NCI-H1048 (cell line): ENCODE data around the gene AP1M2.
A peak's percentile ranks its signal among the peaks of the same experiment; 100 is the strongest.
"Not testable (repeated sequence)": the region's sequence is repeated elsewhere in the genome, so short reads cannot be mapped to it uniquely, and the experiment has no call there.

Experiments used
- DNase-seq: peaks from one replicate; lab custom pipeline; 2025; lab: John Stamatoyannopoulos, UW

The AP1M2 gene

DNA sequence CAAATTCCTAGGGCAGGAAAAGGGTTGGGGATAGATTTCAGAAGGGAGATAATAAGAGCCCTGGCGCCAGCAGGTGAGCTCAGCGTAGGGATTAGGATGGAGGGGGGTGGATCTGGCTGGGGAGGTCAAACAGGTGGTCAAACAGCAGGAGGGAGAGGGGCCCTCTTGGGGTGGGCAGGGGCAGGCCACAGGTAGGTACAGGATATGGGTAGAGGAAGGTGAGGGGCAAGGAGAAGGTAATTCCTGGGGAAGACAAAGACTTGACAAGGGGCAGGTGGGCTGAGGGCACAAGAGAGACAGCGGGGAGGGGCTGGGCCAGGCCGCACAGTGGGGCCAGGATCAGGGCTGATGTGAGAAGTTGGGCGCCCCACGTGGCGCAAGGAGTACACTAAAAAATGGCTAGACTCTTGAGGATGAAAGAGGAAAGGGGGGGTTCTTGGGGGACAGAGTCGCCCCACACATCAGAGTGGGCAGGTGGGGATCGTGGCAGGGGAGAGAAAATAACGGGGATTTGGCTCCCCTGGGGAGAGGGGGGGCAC, 22.0 kb downstream of the AP1M2 start:
- DNase-seq: no peak

DNA sequence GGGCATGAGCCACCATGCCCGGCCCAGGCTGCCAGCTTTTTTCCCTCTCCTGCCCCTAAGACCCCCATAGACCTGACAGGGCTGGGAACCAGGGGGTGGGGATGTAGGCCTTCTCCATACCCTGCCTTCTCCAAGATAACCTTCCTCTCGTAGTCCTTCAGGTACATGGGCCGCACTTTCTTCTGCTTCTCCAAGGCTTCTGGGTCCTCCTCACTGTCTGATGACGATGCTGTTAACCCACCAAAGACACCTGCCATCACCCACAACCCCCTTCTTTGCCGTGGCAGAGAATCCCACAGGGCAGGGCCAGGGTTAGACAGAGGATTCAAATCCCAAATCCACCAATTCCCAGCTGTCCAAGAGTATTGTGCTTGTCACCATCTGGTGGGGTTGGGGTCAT, 24.5 kb downstream of the AP1M2 start:
- no peak for DNase-seq

DNA sequence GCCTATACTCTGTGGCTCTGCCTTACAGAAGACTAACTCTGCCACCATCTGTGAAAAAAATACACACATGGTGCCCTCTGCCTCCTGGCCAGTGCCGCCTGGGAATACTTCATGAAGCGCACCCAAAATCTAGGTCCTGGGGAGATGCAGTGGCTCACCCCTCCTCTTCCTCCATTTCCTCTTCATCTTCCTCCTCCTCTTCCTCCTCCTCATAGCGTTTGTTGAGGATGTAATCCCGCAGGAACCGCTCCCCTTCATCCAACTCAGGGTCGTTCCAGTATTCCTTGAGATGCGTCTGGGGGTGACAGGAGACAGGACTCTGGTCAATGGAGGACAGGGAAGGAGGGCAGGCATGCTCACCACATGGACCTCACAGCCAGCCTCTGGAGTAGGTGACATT, 27.0 kb downstream of the AP1M2 start:
- no peak for DNase-seq

DNA sequence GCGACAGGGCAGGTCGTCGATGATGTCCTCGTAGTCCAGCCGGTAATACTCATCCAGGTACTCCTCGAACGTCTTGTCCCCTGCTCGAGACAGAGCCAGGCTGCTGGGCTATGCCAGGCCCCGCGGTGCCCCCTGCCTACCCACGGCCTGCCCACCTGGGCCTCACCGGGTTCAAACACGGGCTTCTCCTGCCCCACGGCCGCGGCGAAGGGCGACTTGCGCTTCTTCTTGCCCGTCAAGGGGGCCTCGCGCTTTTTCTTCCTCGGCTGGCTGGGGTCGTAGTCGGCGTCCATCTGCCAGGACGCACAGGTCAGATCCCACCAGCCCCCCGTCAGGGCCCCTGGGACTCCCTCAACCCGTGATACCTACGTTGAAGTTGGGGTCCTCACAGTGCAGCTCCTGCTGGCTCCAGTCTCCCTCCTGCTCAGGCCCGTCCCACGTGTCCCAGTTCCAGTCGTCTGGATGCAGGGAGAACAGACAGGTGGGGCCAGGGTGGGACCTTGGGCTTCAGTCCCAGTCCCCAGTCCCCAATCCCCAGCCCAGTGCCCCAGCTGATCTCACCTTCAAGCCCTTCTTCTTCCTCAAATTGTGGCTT, 29.4 kb downstream of the AP1M2 start:
- DNase-seq: no peak

DNA sequence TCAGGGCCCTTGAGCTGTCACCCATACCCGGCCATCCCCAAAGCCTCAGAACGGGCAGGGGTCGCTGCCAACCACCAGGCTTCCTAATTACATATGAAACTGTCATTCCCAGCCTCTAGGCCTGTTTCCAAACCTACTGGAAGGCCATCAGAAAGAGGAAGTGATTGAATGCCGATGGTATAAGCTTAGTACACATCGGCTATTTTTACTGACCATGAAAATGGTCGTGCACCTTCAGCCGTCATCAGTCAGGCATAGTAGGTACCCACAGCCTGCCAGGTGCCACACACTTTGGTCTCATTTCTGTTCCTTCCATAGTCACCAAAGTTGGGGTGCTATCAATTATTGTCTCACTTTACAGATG, 31.5 kb downstream of the AP1M2 start:
- DNase-seq: no peak

DNA sequence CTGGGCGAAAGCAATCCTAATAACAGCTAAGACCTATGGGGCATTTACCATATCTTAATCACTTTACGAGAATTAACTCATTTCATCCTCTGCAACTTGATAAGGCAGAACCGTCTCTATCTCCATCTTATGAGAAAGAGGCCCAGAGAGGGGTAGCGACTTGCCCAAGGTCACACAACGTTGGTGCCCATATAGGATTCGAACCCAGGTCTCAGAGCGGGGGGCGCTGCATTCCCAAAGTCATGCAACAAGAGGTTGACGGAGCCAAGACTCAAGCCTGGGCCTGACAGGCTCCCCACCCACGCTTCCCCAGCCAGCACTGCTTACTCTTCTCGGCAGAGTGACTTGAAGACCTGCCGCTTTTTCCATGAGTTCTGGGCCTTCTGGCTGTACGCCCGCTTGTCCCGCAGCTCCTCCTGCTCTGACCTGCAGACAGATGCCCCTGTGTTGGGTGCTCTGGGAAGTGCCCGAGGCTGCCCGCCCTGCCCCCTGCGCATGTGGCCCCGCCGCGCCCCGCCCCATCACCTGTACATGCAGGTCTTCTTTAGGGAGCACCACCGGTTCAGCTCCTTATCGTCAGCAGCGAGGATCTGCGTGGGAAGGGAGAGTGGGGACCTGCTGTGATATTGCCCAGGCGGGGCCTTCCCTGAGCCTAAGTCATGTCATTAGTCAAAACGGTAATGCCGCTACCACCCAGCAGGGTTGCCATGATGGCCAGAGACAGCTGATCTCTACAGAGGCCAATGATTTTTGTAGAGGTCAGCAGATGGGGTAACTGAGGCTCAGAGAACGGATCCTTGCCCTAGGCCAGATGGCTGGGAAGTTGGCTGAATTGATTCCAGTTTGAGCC, 32.1 kb downstream of the AP1M2 start:
- DNase-seq: no peak

DNA sequence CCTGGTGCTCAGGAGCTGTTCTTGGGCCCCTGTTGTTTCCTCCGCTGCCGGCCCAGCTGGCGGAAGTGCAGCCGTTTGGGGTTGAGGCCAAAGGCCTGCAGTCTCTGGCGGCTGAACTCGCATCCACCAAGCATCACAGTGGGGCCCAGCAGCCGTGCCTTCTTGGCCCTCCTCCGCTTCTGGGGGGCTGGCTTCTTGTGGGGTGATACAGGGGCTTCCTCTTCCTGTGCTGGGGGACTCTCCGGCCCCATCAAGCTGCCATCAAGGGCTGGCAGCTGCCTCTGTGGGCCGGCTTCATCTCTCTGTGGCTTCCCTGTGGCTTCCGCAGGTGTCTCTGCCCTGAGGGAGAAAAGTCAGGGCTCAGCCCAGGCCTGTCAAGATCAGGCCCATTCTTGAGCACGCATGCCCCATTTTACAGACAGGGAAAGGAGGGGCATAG, 33.1 kb downstream of the AP1M2 start:
- no peak for DNase-seq

DNA sequence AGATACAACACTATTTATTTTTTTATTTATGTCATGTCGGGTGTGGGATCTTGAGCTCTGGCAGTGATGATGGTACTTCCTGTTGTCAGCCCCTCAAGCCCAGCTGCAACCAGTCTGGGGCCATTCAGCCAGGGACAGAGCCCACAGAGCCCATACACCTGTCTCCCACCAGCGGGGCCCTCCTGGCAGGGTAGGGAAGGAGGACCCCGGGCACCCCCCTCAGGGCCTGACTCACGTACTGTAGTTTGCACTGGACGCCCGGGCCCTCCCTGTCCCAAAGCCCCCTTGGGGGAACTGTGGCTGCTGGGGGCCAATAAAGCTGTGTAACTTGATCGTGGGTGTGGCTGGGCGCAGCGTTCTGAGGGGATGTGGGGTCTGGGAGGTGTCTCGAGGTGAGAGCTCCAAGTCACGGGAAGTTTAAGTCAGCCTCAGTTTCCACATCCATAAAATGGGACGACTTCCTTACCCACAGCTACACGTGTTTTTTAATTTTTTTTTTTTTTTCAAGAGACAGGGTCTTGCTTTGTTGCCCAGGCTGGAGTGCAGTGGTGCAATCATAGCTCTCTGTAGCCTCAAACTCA, 33.9 kb downstream of the AP1M2 start:
- DNase-seq: no peak

DNA sequence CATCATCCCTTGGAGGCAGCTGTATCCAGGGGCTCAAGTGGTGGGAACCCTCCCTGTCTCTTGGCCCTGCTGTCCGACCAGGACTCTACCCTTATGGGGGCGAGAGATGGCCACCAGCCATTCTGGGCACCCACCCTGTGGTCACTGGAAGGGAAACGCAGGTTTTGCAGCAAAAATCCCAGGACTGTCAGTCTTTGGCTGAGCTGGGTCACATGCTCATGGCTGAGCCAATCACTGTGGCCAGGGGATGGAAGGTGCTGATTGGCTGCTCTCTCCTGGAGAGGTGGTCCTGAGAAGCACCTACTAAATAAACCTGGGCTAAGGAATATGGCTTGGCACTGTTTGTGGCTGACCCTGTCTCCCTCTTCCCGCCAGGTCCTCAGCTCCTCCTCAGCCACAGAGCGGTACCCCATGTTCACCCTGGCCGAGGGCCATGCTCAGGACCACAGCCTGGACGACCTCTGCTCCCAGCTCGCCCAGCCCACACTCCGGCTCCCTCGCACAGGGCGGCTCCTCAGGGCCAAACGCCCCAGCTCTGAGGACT, 34.5 kb downstream of the AP1M2 start:
- no peak for DNase-seq

DNA sequence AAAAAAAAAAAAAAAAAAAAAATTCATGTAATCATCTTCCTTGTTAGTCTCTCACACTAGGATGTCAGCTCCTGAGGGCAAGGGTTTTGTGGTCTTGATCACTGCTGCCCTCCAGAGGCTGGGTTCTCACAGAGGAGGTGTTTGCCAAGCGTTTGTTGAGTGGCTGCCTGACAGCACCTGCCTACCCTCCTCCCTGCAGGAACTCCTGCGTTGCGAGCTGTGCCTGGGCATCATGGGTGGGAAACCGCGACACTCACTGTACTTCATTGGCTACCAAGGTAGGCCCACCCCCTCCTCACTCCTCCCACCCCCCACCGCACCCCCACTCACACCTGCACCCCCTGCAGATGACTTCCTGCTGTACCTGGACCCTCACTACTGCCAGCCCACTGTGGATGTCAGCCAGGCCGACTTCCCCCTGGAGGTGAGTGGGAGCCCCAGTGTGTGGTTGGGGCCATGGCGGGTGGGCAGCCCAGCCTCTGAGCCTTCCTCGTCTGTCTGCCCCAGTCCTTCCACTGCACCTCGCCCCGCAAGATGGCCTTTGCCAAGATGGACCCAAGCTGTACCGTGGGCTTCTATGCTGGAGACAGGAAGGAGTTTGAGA, 35.3 kb downstream of the AP1M2 start:
- DNase-seq: no peak

DNA sequence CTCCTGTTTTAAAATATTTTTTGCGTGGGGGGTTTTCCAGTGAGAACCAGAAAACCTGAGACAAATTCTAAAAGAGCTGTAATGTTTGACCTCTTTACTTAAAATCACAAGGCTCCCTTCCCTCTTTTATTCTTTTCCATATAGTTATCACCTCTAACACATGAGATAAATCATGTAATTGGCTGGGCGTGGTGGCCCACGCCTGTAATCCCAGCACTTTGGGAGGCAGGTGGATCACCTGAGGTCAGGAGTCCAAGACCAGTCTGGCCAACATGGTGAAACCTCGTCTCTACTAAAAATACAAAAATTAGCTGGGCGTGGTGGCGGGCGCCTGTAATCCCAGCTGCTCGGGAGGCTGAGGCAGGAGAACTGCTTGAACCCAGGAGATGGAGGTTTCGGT, 36.1 kb downstream of the AP1M2 start:
- DNase-seq: not testable (repeated sequence)

DNA sequence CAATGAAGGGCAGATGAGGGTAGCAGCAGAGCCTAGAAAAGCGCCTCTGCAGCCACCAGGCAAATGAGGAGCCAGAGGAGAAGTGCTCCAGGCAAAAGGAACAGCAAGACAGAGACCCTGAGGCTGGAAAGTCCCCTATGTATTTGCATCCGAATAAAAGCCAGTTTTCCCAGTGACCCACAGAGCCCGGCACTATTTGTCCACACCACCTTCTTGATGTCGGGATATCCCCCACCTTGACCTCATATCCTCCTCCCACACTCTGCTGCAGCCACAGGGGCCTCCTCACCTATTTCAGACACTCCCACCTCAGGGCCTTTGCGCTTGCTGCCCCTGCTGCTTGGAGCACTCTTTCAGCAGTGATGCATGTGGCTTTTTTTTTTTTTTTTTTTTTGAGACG, 36.8 kb downstream of the AP1M2 start:
- DNase-seq: no peak

DNA sequence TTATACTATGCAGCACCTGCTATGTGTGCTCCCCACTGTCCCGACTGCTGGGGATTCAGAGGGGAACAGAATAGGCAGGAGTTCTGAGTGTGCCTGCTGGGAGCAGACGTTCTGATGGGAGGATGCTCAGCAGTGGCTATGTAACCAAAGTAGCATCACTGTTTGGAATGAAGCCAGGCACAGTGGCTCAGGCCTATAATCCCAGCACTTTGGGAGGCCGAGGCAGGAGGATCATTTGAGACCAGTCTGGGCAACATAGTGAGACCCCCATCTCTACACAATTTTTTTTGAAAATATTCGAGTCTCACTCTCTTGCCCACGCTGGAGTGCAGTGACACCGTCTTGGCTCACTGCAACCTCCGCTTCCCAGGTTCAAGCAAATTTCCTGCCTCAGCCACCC, 37.4 kb downstream of the AP1M2 start:
- DNase-seq: no peak

DNA sequence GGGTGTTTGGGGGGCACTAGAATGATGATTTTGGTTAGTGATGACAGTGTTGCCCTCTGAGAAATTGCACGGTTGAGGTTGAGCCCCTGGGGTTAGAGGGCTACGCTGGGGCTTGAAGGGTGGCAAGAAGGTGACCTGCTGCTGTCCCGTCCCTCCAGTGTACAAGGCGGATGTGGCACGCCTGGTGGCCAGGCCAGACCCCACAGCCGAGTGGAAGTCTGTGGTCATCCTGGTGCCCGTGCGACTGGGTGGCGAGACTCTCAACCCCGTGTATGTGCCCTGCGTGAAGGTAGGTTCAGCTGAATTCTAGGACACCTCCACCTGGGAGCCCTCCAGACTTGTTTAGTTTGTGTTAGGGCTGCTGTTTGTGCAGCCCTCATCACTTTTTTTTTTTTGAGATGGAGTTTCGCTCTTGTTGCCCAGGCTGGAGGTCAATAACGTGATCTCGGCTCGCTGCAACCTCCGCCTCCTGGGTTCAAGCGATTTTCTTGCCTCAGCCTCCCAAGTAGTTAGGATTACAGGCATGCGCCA, 38.3 kb downstream of the AP1M2 start:
- DNase-seq: no peak

DNA sequence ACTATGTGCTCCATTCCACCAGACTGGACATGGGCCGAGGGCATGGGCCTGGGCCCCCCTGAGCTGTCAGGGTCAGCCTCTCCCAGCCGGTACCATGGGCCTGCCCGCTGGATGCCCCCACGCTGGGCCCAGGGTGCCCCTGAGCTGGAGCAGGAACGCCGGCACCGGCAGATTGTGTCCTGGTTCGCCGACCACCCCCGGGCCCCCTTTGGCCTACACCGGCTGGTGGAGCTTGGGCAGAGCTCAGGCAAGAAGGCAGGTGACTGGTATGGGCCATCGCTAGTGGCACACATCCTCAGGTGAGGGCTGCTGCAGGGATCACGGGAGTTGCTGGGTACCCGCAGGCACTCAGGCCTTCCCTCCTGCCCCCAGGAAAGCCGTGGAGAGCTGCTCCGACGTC, 40.3 kb downstream of the AP1M2 start:
- DNase-seq: no peak

DNA sequence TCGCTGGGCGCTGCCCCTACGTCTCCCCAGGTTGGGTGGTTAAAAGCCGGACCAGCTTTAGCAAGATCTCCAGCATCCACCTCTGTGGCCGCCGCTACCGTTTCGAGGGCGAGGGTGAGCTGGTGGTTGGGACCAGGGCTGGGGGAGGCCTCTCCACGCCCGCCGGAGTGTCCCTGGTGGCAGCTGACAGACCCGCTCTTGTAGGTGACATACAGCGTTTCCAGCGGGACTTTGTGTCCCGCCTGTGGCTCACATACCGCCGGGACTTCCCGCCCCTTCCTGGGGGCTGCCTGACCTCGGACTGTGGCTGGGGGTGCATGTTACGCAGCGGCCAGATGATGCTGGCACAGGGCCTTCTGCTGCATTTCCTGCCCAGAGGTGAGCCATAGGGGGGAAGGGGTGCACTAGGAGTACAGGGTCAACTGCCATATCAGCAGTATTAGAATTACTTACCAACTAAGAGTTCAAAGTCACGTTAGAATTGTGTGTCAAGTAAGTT, 42.3 kb downstream of the AP1M2 start:
- no peak for DNase-seq

DNA sequence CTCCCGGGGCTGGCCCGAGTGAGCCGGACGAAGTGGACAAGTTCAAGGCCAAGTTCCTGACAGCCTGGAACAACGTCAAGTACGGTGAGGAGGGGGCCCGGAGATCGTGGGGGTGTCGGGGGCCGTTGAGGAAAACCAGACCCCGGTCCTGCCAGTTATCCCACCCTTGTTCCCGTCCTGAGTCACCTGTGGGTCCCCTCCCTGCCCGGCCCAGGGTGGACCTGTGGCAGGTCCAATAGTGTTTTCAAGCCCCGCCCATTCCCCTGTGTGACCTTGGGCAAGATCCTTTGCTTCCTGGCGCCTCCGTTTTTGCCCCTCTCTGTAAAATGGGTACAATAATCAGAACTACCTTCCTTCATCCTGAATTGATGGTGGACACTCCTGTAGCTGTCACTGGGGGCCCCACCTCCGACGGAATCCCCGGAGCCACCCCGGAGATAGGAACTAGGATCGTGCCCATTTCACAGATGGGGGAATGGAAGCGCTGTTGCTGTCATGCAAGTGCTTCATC, 42.8 kb downstream of the AP1M2 start:
- DNase-seq: no peak

DNA sequence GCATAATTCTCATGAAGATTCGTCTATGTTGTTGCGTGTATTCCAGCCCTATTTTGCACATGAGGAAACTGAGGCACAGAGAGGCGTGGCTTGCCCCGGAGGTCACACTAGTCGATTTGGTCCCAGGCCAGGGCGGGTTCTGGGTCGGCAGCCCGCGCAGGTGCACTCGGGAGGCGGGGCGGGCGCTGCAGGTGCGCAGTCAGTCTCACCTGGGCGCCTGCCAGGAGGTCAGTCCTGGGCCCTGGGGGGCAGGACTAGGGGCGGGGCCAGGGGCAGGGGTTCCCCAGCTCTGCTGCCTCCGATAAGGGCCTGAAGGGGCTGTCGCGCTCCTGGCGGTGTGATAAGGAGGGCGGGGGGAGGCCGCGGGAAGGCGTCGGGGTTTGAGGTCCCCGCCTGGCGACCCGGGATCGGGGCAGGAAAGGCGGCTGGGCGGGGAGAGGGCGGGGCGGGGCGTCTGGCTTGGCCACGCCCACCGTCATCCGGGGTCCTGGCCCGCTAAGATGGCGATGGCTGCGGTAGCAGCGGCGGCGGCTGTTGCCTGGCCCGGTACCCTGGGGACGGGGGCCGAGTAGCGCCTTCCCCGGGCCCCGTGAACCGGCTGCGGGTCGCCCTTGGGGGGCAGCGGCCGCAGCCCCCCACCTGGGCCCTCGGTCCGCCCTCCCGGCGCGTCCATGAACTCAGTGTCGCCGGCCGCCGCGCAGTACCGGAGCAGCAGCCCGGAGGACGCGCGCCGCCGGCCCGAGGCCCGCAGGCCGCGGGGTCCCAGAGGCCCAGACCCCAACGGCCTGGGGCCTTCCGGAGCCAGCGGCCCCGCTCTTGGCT, 43.5 kb downstream of the AP1M2 start, which contains the start of gene ATG4D:
TSS of gene ATG4D (plus strand) at position 485 of the 822 bp plus-strand sequence. CDS start at position 672, 187 bp downstream.
- DNase-seq: peak; percentile 55

DNA sequence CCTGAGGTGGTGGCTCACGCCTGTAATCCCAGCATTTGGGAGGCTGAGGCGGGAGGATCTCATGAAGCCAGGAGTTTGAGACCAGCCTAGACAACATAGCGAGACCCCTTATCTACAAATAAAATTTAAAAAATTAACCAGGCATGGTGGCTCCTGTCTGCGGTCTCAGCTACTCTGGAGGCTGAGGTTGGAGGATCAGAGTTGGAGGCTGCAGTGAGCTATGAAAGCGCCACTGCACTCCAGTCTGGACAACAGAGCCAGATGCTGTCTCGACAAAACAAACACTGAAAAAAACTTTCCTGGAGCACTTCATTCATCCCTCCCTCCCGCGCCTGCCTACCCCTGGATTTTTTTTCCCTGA, 44.1 kb downstream of the AP1M2 start:
- DNase-seq: no peak

DNA sequence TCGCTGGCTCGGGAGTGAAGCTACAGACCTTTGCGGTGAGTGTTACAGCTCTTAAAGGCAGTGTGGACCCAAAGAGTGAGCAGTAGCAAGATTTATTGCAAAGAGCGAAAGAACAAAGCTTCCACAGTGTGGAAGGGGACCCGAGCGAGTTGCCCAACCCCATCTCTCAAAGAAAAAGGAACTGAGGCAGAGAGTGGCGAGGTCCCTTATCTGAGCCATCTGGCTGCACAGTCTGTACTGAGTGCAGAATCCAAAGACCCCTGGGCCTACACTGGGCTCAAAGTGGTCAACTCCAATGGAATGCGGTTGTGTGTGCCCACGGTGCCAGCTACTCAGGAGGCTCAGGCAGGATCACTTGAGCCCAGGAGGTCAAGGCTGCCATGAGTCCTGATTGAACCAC, 48.1 kb downstream of the AP1M2 start:
- not testable (repeated sequence) for DNase-seq
